ENCODE data around the gene CFAP58.

- TF ChIP-seq GATA2 (IDR thresholded peaks at IDR 0.05; ENCODE audit: low read depth, low read length) (no peak), GATA3 (IDR thresholded peaks at IDR 0.05; ENCODE audit: low read depth, low read length) (no peak)
These were observed 26.7 kb downstream of the CFAP58 start for GRCh38 chr10:104380336-104380735.

Data from SH-SY5Y (cell line).